H9 (cell line): ENCODE data around the gene MAP3K2. TPM values are rescaled to one million over a fixed set of nuclear protein-coding genes. Genes with fewer than 3 reads are reported as not detected.

Source experiments
- DNase-seq: peaks from one replicate; pipeline ENCODE4 v3.0.0-alpha.2; 2017
- H2AFZ ChIP-seq: one replicate; pipeline ENCODE4 v1.6.1; 2013; ENCODE audit warnings: mild to moderate bottlenecking, low read length, control low read depth, moderate library complexity
- H2AK5ac ChIP-seq: 2 replicates; pipeline ENCODE4 v1.6.1; 2013; ENCODE audit warnings: low read length, control low read depth, mixed read lengths; ENCODE audit not compliant: insufficient read length
- H2BK120ac ChIP-seq: one replicate; pipeline ENCODE4 v1.6.1; 2013; ENCODE audit warnings: low read depth, mild to moderate bottlenecking, low read length, control low read depth, inconsistent platforms; ENCODE audit not compliant: poor library complexity, severe bottlenecking
- H2BK12ac ChIP-seq: 2 replicates; pipeline ENCODE4 v1.6.1; 2013; ENCODE audit warnings: low read length, control low read depth, mixed read lengths, low read depth; ENCODE audit not compliant: insufficient read length
- H2BK15ac ChIP-seq: 2 replicates; pipeline ENCODE4 v1.6.1; 2013; ENCODE audit warnings: low read depth, low read length, control low read depth
- H2BK20ac ChIP-seq: one replicate; pipeline ENCODE4 v1.6.1; 2013; ENCODE audit warnings: low read depth, mild to moderate bottlenecking, low read length, control low read depth, inconsistent platforms; ENCODE audit not compliant: poor library complexity, severe bottlenecking
- H2BK5ac ChIP-seq: 2 replicates; pipeline ENCODE4 v1.6.1; 2013; ENCODE audit warnings: low read length, control low read depth, mixed read lengths; ENCODE audit not compliant: insufficient read length
- H3K14ac ChIP-seq: 2 replicates; pipeline ENCODE4 v1.6.1; 2013; ENCODE audit warnings: low read length, control low read depth; ENCODE audit not compliant: insufficient read depth
- H3K18ac ChIP-seq: 2 replicates; pipeline ENCODE4 v1.6.1; 2013; ENCODE audit warnings: low read depth, mild to moderate bottlenecking, mixed read lengths, low read length, control low read depth; ENCODE audit not compliant: insufficient read length
- H3K23ac ChIP-seq: 2 replicates; pipeline ENCODE4 v1.6.1; 2013; ENCODE audit warnings: low read length, control low read depth, mixed read lengths, low read depth; ENCODE audit not compliant: insufficient read length
- H3K23me2 ChIP-seq: 2 replicates; pipeline ENCODE4 v1.6.1; 2013; ENCODE audit warnings: low read depth, mild to moderate bottlenecking, mixed read lengths, low read length, control low read depth; ENCODE audit not compliant: insufficient read length, poor library complexity, severe bottlenecking
- H3K27ac ChIP-seq: 2 replicates; pipeline ENCODE4 v1.5.1; 2013; ENCODE audit warnings: low read length, control low read depth, mixed read lengths, low read depth; ENCODE audit not compliant: insufficient read length
- H3K27me3 ChIP-seq: 2 replicates; pipeline ENCODE4 v1.6.1; 2013; ENCODE audit warnings: low read length, control low read depth, inconsistent platforms; ENCODE audit not compliant: insufficient read depth
- H3K4ac ChIP-seq: 2 replicates; pipeline ENCODE4 v1.6.1; 2013; ENCODE audit warnings: low read depth, mild to moderate bottlenecking, control low read depth, inconsistent platforms, low read length, moderate library complexity
- H3K4me1 ChIP-seq: 2 replicates; pipeline ENCODE4 v1.6.1; 2013; ENCODE audit warnings: low read length, control low read depth, inconsistent platforms; ENCODE audit not compliant: insufficient read depth
- H3K4me2 ChIP-seq: 2 replicates; pipeline ENCODE4 v1.6.1; 2013; ENCODE audit warnings: low read length, control low read depth, mixed read lengths; ENCODE audit not compliant: insufficient read length, insufficient read depth
- H3K56ac ChIP-seq: 2 replicates; pipeline ENCODE4 v1.6.1; 2013; ENCODE audit warnings: low read depth, mild to moderate bottlenecking, mixed read lengths, low read length, control low read depth; ENCODE audit not compliant: insufficient read length
- H3K79me1 ChIP-seq: 2 replicates; pipeline ENCODE4 v1.6.1; 2013; ENCODE audit warnings: low read depth, mild to moderate bottlenecking, moderate library complexity, low read length, control low read depth, inconsistent platforms; ENCODE audit not compliant: insufficient read depth, poor library complexity, severe bottlenecking
- H3K79me2 ChIP-seq: 2 replicates; pipeline ENCODE4 v1.6.1; 2013; ENCODE audit warnings: low read length, control low read depth, inconsistent platforms; ENCODE audit not compliant: insufficient read depth
- H3K9ac ChIP-seq: 2 replicates; pipeline ENCODE4 v1.6.1; 2013; ENCODE audit warnings: low read length, control low read depth, mixed read lengths; ENCODE audit not compliant: insufficient read length; ENCODE audit errors: extremely low read depth
- H3K9me3 ChIP-seq: one replicate; pipeline ENCODE4 v1.6.1; 2013; ENCODE audit warnings: low read depth, low read length, inconsistent platforms; ENCODE audit not compliant: control insufficient read depth
- H3T11ph ChIP-seq: one replicate; pipeline ENCODE4 v1.6.1; 2013; ENCODE audit warnings: mild to moderate bottlenecking, low read length, control low read depth, inconsistent platforms
- H4K20me1 ChIP-seq: one replicate; pipeline ENCODE4 v1.6.1; 2013; ENCODE audit not compliant: control insufficient read depth, insufficient read length, insufficient read depth
- H4K5ac ChIP-seq: 2 replicates; pipeline ENCODE4 v1.6.1; 2013; ENCODE audit warnings: low read depth, mild to moderate bottlenecking, mixed read lengths, low read length, control low read depth; ENCODE audit not compliant: insufficient read length
- H4K8ac ChIP-seq: replicated peaks from 2 replicates; pipeline ENCODE4 v1.6.1; 2013; ENCODE audit warnings: low read length, control low read depth, mixed read lengths, low read depth; ENCODE audit not compliant: insufficient read length
- H4K91ac ChIP-seq: 2 replicates; pipeline ENCODE4 v1.6.1; 2013; ENCODE audit warnings: low read depth, mild to moderate bottlenecking, moderate library complexity, mixed read lengths, low read length, control low read depth; ENCODE audit not compliant: insufficient read length
- H3K27ac Mint-ChIP-seq, 3 experiments: 2 replicates in 2 of 3; 3 replicates in 1 of 3; pipeline ENCODE4 v1.8.0; 2020 to 2021; ENCODE audit warnings: mixed read lengths in 3 of 3, mild to moderate bottlenecking in 1 of 3, moderate library complexity in 1 of 3
- H3K27me3 Mint-ChIP-seq: 2 replicates; pipeline ENCODE4 v1.8.0; 2021; ENCODE audit warnings: low read depth, mild to moderate bottlenecking, moderate library complexity, mixed read lengths
- H3K36me3 Mint-ChIP-seq, 3 experiments: 2 replicates in 2 of 3; 3 replicates in 1 of 3; pipeline ENCODE4 v1.8.0; 2020 to 2021; ENCODE audit warnings: low read depth in 3 of 3, mixed read lengths in 3 of 3; ENCODE audit not compliant: insufficient read depth in 1 of 3
- H3K4me1 Mint-ChIP-seq, 2 experiments: 2 replicates each; pipeline ENCODE4 v1.8.0; 2020; ENCODE audit warnings: mixed read lengths in 2 of 2
- H3K4me3 Mint-ChIP-seq, 2 experiments: 2 replicates in 1 of 2; 3 replicates in 1 of 2; pipeline ENCODE4 v1.8.0; 2020 to 2021; ENCODE audit warnings: mild to moderate bottlenecking in 2 of 2, mixed read lengths in 2 of 2, moderate library complexity in 1 of 2
- H3K9me3 Mint-ChIP-seq, 2 experiments: 2 replicates in 1 of 2; 3 replicates in 1 of 2; pipeline ENCODE4 v1.8.0; 2020; ENCODE audit warnings: mild to moderate bottlenecking in 2 of 2, mixed read lengths in 2 of 2, moderate library complexity in 1 of 2
- CTCF ChIP-seq: fragments of 200-600 bp; sonication (generic); conservative IDR thresholded peaks from 3 replicates; pipeline ENCODE4 v1.8.0; 2021; ENCODE audit warnings: antibody characterized with exemption, mild to moderate bottlenecking
- WGBS: extraction: QIAGEN DNeasy Blood & Tissue Kit; methylation state at CpG from one replicate; pipeline ENCODE4 v1.1.7; 2013; ENCODE audit warnings: missing lambda C conversion rate, low lambda C conversion rate, mixed read lengths; ENCODE audit not compliant: insufficient read length; ENCODE audit errors: extremely low coverage; 5-methylcytosine and 5-hydroxymethylcytosine counted together
- total RNA-seq: library from RNA; stranded (reverse); gene quantifications from 2 replicates; pipeline ENCODE4 v1.2.1, GENCODE V29; 2021

The MAP3K2 gene
- total RNA-seq, 1 experiment from 2014 or later: 25.8 TPM

GRCh38 chr2:127404466-127405254 lies 16.9 kb upstream of the MAP3K2 start:
- peaks cover 17 to 18% of the 10 kb centered on the region in 2 experiments for H3K4me1 Mint-ChIP-seq
- H2BK20ac ChIP-seq: no peak overlapping the region
- no peaks in the 10 kb centered on the region for H3K36me3 Mint-ChIP-seq
- H3K79me2 ChIP-seq: no peaks in the 10 kb centered on the region
- no peaks in the 10 kb centered on the region for H3K27me3 ChIP-seq
- H4K8ac ChIP-seq: no peak overlapping the region
- H2BK120ac ChIP-seq: no peak overlapping the region
- no peak overlapping the region for H4K5ac ChIP-seq
- no CpG with 5 or more reads among the region's 7 CpGs for WGBS
- H3K9me3 Mint-ChIP-seq: no peaks in the 10 kb centered on the region
- no peak for TF ChIP-seq CTCF
- no peak overlapping the region for H3K27ac ChIP-seq
- H2BK5ac ChIP-seq: no peak overlapping the region
- H3K14ac ChIP-seq: no peak overlapping the region
- no peak overlapping the region for H3K4me3 Mint-ChIP-seq
- H2AK5ac ChIP-seq: no peak overlapping the region
- no peak overlapping the region for H2AFZ ChIP-seq
- no peaks in the 10 kb centered on the region for H3K27me3 Mint-ChIP-seq
- no peaks in the 10 kb centered on the region for H4K20me1 ChIP-seq
- no peaks in the 10 kb centered on the region for H3K79me1 ChIP-seq
- no peak overlapping the region for H3K4me2 ChIP-seq
- no peak overlapping the region for H3T11ph ChIP-seq
- no peak overlapping the region for H3K9ac ChIP-seq
- H3K56ac ChIP-seq: no peak overlapping the region
- H3K4me1 ChIP-seq: peaks cover 2% of the 10 kb centered on the region
- DNase-seq: no peak
- H2BK12ac ChIP-seq: no peak overlapping the region
- H3K9me3 ChIP-seq: no peaks in the 10 kb centered on the region
- H2BK15ac ChIP-seq: no peak overlapping the region
- H4K91ac ChIP-seq: no peak overlapping the region
- no peak overlapping the region for H3K4ac ChIP-seq
- no peak overlapping the region for H3K23ac ChIP-seq
- H3K23me2 ChIP-seq: peaks cover 3% of the 10 kb centered on the region
- H3K18ac ChIP-seq: no peak overlapping the region
- H3K27ac Mint-ChIP-seq: no peak overlapping the region
